NCI-H146 (cell line): ENCODE measurements around the gene LYPLAL1.
"Not testable (repeated sequence)": the region's sequence is repeated elsewhere in the genome, so short reads cannot be mapped to it uniquely, and the experiment has no call there.

Source experiments
- DNase-seq: peaks from one replicate; lab custom pipeline; 2025; lab: John Stamatoyannopoulos, UW

The LYPLAL1 gene

DNA sequence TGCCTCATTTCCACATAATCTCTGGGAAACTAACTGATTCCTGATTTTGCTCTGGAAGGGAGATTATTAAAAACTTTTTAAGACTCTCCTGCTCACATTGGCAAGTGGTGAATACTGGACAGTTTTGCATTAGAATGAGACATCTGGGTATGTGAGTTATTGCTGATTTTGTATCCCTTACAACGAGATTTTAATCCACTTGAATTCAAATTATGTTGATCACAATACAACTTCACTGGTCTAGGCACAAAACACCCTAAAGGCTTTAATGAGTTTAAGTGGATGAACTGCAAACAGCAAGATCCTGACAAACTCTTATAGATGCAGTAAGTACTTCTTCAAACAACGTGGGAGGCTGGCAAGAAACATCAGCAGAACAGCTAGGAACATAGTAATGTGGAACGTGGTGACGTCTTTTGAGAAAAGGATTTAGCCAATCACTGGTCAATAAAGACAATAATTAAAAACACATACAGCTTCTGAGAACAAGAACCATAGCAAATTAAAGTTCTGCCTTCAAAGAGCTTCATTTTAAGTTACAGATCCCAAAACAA, 10.2 kb upstream of the LYPLAL1 start:
- no peak for DNase-seq

DNA sequence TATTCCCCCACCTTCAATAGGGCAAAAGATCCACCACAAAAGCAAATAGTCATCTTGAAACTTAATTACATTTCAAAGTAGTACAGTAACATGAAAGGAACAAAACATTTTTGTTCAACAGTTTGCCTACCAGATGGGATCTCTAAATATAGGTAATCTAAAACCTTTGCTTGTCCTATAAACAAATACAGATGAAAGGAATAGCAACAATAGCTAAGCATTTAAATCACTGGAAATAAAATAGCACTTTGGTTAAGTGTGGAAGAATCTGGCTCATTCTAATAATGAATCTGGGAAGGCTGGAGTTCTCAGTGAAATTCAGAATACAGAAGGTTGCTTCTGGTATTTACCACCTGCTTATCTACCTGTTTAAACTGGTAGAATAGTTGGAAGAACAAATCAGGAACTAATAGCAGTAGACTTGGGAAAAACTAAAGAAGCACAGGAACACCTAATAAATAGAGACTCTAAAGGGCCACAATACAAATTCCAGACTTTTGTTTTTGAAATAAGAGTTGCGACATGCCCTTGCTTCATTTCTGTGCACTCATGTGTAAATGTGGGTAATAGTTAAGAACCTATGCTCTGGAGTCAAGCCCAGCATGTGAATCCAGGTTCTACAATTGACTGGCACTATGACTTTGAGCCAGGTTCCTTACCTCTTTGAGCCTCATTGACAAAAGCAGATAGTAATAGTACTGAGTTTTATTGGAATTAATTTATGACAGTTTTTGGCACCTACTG, 2.3 kb upstream of the LYPLAL1 start:
- no peak for DNase-seq

DNA sequence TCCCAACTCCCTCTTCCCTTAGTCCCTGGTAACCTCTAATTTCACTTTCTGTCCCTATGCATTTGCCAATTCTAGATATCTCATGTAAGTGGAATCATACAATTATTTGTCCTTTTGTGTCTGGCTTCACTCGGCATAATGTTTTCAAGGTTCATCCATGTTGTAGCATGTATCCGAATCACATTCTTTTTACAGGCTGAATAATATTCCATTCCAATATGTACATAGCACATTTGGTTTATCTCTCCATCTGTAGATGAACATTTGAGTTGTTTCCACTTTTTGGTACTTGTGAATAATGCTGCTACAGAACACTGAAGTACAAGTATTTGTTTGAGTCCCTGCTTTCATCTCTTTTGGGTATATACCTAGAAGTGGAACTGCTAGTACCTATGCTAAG, 857 bp upstream of the LYPLAL1 start:
- DNase-seq, result no peak

DNA sequence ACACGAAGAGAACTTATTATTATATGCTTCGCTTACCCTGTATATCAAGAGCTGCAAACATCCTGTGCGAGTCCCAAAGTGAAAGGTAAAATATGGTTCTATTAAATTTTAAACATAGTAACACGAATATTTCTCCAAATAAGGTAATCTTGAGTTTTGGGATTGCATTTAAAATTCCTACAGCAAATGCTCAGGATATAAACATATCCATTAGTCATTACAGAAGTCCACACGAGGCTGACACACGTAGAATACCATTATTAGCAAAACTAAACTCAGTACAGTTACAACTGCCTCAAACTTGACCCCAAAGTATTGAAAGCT, 282 bp upstream of the LYPLAL1 start:
- DNase-seq, result no peak

DNA sequence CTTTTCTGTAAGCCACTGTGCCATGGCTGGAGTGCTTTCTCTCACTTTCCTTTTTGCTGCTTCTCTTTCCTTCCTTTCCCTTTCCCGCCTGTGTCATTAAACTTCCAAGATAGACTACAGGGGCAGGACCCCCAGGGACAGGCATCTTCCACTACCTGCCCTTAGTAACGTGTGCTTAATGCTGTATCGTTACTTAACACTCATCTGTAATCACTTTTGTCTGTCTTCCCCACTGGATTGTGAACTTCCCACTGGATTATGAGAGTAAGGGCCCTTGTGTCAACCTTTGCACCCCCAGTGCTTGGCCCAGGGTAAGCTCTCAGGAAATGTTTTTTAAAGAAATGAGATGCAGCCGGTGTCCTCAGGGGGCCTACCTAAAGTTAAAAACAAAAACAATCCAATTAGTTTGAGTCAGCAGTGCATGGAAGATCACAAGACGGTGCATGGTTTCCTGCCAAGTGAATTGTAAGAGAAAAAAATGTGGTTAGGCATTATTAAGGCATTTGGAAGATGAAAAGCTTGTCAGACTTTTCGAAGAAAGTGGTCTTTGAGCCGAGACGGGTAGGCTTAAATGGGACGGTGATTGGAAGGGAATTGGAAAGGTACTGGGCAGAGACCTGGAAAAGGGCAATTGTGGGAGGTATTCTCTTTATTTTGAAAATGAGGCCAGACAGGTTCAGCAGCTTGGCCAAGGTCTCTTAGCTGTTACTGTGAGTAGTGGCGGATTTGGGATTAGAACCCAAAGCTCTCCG, 958 bp downstream of the LYPLAL1 start:
- DNase-seq, result no peak

DNA sequence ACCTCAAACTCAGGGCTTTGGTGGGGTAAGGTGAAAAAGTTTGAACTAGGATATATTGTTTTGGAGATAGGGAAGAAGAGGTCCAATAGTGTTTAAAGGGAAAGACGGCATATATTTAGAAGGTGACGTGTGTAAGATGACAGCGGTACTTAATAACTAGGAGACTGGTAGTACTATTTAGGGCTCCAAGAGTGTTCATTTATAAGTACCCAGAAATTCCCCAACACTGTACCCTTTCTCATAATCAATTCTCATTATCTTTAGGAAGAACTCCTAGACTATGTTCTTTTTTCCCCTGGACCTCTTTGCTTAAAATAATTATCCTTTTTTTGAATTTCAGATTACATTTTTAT, 1.5 kb downstream of the LYPLAL1 start:
- no peak for DNase-seq

DNA sequence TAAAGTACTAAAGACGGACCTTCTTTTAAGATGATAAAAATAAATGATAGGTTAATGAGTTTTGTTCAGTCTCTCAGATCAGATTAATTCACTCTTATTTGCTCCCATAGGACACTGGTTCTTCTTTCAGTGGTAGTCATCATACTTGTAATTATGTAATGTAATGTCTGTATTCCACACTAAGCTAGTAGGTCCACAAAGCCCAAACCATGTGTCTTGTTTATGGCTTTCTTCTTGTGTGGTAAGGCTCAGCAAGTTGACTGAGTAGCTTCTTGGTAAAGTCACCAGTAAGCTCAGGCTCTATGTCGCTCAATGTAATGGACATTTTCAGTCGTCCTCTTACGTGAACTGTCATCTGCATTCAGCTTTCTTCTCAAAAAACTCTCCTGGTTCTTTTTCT, 2.5 kb downstream of the LYPLAL1 start:
- no peak for DNase-seq

DNA sequence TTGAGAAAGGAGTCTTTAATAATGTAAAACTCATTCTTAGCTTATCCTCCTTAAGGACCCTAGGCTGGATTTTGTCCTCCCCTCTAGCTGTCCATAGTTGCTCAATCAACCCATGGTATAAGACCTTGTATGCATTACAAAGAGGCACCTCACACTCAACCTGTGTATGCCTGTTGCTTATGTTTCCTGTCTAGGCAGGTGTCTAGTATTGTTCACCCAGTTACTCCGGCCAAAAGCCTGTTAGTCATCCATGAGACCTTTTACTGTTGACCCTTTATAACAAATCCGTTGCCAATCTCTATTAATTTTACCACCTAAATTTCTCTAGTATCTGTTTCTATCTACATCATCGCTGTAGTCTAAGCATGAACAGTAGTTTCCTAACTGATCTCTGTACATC, 3.7 kb downstream of the LYPLAL1 start:
- no peak for DNase-seq

DNA sequence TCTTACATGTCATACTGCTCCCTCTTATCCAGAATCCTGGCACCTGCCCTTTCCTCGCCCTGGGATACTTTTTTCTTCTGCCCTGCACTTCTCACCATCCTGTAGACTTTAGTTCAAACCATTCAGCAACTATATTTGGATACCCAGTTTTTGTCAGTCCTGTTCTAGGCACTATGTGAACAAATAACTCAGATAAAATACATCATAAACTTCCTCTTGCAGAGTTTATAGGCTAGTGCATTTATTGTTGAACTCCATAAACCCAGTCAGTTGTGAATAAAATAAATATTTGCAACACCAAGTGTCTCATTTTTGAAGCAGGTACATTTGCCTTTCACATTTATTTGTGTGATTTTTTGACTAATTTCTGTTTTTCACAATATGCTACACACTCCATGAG, 4.3 kb downstream of the LYPLAL1 start:
- DNase-seq, result no peak

DNA sequence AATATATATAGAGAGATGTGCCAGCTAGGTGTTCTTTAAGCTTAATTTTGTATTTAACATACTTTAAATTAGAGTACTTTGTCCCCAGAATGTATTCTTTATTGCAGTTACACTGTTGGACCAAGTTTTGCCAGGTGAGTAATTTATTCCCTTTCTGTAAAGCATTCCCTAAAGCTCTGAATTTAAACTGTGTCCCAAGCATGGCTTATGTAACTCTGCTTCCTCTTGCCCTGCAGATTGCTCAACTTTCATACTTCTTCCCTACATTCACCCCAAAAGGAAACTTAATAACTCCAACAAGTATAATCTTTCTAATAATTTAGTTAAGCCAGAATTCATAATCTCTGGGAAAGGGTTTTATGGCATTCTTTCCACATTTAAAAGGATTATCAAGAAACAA, 5.6 kb downstream of the LYPLAL1 start:
- DNase-seq, result no peak

DNA sequence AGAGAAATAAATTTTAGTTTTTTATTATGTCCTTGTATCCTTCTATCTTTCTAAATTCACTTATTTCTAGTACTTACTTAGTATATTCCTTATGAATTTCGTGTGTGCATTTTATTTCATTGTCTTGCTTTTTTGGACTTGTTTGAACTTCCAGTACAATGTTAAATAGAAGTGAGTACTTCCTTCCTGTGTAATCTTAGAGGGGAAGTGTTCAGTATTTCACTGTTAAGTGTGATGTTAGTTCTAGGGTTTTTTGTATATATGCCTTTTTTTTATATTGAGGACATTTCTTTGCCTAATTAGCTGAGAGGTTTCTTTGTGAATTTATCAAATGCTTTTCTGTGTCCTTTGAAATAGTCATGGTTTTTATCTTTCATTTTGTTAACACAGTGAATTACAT, 10.7 kb downstream of the LYPLAL1 start:
- DNase-seq, result no peak

DNA sequence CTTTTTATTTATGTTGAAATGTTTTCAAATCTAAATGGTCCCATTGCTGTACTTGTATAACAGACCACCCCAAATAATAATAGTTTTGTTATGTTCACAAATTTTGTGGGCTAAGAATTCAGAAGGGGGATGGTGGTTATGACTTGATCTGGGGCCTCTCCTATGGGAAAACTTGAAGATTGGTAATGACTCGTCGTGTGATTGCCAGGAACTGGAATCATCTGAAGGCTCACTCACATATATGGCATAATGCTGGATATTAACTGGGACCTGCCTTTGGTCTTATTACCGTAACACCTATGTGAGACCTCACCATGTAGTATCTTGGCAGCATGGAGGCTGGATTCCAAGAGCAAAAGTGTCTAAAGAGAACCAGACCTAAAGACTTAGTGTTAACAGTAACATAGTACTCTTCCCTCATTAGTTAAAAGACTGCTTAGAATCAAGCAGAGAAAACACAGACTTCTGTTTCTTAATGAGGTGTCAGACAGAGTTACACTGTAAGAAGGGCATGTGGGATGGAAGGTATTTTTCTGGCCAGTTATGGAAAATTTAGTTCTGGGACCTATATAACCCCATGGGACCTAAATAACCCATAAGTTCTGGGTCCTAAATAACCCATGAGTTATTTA, 11.9 kb downstream of the LYPLAL1 start:
- no peak for DNase-seq

DNA sequence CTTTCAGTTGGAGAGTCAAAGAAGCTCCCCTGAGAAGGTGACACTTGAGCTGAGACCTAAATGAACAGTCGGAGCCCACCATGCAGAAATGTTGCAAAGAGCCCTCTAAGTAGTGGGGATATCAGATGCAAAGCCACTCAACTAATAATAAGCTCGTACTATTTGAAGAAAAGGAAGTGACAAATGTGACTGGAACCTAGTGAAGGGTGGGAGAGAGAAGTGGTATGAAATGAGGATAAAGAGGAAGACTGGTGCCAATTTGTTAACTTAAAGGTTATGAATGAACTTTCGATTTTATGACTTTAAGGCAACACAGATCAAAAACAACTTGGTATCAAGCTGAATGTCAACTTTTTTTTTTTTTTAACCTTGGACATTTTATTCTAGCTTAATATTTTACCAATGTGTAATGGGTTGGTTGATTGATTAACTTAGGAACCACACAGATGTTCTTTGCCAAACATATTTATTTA, 14.7 kb downstream of the LYPLAL1 start:
- DNase-seq, result no peak

DNA sequence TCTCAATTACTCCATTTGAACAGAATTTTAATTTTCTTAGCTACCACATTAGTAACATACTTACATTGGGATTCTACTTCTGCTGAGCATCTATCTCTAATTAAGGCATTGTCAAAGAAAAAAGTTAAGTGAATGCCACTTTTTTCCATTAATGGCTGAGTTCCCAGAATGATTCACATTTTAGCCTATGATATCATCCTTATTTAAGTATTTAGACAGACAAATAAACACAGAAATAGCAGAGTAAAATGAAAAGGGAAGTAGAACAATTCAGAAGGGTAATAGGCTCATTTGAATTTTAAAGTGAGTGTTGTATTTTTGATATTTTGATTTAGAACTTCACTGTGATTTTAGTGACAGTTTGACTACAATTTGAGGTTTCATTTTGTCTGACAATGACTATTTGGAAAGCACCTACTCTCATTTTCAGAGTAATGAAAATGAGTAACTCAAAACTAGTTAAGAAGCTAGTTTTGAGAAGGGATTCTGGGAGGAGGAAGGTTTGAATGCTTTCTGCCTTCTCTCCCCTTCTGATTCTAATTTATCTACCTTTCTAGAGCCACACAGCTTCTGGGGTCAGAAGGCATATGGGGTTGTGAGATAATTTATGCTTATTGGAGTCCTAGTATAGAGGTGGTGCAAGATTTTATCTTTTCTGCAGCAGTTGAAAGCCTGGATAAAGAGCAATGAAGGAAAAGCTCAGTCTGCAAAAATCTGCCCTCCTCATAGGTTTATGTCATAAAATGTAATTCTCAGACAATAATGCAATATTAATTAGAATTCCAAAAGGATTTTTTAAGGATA, 15.5 kb downstream of the LYPLAL1 start:
- DNase-seq, result no peak

DNA sequence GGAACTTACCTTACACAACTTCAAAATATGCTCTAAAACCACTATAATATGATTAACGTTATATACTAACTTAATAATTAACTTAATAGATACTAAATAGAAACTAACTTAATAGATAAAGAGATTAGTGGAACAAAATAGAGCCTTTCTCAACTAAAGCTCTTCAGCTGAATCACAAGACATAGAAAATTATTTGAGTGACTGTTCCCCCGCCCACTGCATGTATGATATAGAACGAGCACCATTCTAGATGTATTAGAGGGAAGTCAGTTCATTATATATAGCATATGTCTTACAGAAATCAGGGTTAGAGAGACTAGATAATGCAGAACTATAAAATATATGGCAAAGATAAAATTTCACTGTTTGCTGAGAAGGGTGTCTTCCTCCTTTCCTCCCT, 16.3 kb downstream of the LYPLAL1 start:
- no peak for DNase-seq

DNA sequence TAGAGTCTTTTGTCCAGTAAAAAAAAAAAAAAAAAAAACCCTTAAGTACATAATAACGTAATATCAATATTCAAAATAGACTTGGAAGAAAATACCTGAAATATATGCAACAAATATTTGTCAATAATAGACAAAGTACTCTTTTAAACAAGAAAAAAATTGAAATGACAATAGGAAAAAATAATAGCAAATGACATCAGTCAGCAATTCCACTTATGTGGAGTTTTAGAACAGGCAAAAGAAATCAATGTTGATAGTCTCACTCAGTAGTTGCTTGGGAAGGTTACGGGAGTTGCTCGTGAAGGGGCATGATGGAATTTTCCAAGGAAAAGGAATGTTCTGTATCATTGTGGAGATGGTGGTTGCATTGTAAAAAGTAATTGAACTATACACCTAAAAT, 16.9 kb downstream of the LYPLAL1 start:
- DNase-seq, result no peak

DNA sequence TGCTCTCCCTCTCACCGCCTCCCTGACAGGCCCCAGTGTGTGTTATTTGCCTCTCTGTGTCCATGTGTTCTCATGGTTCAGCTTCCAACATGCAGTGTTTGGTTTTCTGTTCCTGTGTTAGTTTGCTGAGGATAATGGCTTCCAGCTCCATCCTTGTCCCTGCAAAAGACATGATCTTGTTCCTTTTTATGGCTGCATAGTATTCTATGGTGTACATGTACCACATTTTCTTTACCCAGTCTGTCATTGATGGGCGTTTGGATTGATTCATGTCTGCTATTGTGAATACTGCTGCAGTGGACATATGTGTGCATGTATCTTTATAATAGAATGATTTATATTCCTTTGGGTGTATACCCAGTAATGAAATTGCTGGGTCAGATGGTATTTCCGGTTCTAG, 22.2 kb downstream of the LYPLAL1 start:
- not testable (repeated sequence) for DNase-seq

DNA sequence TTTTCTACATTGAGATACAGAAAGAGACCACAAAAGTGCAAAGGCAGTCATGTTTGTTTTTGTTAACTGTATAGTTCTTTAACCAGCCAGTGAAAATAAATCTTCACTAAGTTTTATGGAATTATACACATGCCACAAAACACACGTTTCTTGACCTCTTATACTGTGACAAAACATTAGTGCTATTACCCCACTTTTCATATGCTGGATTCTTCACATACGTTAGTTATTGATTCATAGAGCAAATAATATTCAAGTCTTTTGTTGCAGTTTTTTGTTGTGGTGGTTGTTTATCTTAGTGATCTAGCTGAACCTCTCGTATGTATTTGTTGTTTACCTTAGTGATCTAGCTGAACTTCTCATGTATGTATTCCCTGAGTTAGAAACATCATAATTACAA, 28.0 kb downstream of the LYPLAL1 start:
- no peak for DNase-seq

DNA sequence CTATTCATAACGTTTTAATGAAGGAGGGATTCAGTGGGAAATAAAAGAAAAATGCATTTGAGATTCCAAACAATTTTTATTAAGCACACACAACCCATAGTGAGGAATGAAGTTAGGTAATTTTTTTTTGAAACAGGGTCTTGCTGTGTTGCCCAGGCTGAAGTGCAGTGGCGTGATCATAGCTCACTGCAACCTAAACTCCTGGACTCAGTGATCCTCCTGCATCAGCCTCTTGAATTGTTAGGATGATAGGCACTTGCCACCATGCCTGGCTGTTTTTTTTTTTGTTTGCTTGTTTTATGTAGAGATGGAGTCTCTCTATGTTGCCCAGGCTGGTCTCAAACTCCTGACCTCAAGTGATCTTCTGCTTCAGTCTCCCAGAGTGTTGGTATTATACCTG, 28.9 kb downstream of the LYPLAL1 start:
- no peak for DNase-seq

DNA sequence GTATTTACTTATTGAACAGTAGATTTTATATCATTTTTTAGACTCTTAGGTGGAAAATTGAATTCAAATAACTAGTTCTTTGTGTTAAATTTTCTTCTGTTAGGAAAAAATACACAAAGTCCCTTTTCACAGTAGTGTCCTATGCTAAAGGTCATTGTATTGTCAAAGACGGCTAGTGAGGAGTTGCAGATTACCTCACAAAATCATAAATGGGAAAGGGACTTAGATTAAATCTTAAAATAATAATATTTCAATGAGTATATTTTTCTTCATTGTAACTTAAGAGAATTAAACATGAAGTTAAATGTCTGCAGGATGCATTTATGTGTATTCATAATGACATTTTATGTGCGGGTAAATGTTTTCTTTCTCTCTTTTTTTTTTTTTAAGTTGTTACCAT, 32.7 kb downstream of the LYPLAL1 start:
- no peak for DNase-seq

DNA sequence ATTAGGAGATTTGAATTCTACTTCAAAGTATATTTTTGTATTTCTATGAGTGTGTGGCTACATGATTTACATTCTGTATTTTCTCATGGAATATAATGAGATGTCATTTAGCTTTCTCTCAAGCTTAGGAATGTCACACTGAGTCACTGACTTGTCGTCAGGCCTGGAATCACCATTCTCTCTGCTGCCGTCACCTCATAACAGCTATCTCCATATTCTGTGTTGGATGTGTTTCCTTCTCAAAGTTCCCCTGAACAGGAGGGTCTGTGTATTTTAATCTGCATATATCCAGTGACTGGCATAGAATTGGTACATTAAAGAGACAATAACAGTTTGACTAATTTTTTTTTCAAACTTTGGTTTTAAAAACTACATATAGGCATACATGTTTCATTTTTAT, 35.9 kb downstream of the LYPLAL1 start:
- no peak for DNase-seq

DNA sequence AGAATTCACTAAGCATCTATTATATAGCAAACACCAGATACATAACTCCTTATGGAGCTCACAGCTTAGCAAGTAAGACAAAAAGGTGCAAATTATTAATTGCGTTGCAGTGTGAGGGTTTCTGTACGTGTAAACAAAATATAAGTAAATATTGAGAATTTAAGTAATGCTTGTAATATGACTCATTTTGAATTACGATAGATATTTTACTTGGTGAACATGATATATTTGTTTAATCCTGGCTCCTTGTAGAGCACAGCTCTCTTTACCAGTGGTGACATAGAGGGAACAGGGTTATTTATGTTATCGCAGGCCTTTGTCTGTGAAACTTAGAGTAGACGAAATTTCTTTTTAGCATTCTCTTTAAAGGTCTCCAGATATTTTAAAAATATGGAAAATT, 36.4 kb downstream of the LYPLAL1 start:
- DNase-seq, result no peak
